Activated T-cell treated with anti-CD3 and anti-CD28 coated beads for 1 hour (primary cell): Measurements from ENCODE around the gene CACNA1C.

ENCODE experiments used
- DNase-seq: peaks from one replicate; pipeline ENCODE4 v3.0.0-alpha.2; 2020; ENCODE audit warnings: low read depth

Gene CACNA1C

DNA sequence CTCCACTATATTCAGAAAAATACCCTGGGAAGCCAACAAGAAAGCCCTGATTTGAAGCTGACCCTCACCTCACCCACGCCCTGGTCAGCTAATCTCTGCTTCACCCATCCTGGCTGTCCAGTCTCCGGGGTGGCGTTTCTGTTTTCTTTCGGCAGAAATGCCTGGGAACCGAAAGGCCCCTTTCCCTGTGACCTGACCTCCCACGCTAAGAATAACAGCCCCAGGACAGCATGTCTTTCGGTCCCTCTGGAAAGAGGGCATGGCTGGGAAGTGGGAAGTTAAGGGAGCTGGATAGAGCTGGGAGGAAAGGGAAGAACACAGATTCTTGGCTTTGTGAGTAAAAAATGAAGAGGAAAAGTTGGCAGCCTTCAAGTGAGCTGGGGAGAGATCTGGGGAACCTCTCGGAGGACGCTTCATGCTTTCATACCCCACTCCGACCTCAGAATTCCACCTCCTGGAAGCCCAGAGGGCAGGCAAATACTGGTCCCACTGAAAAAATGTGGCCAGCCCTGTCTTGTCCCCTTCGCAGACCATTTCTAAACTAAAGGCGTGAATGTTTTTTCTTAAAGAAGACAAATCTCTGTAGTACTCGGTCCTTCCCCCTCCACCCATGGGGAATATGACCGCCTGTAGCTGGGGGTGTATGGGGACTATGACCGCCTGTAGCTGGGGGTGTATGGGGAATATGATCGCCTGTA, 579.0 kb downstream of the CACNA1C start:
- no peak for DNase-seq

DNA sequence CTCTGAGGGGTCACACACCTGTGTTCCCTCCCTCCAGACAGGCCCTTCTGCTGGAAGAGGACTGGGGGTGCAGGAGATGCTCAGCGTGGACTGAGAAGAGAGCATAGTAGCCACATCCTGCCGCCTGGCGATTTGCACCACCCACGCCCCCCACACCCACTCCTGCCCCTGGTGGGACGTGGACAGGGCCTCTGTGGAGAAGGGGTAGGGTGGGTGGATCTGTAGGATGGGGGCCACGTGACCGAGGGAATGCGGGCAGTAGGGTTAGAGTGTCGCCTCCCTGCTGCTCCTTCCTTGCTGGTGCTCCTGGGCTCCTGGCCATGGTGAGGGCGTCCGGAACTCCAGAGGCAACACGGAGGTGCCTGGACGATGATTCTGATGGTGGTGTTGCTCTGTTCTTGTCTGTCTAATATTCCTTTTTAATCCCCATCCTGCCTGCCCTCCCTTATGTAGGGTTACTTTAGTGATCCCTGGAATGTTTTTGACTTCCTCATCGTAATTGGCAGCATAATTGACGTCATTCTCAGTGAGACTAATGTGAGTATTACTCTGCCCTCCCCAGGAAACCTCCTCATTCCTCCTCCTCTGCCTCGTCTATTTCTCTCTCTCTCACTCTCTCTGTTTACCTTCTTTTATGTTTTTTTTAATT, 580.5 kb downstream of the CACNA1C start:
- no peak for DNase-seq

DNA sequence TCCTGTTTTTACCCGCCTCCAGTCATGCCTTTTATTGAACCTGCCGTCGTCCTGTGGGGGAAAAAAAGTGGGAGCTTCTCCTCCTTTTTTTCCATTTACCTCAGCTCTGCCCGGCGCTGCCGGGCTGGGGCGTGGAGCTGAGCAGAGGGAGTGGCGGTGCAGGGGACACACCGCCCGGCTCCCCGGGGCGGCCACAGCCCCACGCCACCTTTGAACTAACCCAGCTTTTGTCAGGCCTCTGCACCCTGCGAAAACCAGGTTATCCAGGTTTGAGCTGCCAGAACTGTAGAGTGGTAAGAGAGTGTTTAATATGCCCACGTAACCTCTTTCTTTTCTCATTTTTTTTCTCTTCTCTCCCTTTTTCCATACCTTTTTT, 581.0 kb downstream of the CACNA1C start:
- no peak for DNase-seq

DNA sequence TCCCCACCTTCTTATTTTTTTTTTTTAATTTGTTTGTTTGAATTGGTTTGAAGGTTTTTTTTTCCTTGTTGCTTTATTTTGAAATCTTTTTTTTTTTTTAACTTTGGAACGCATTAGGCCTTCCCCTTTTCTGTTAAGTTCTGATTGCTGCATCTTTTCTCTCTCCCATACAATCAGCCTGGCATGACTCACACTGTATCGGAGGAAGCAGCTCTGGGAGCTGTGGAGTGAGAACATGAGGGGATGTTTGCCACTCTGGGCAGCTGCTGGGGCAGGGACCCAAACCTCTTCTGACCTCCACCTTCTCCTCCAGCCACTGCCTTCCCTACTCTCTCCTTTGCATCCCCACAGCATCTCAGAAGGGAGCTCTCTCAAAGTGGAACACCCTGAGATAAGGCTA, 581.7 kb downstream of the CACNA1C start:
- no peak for DNase-seq

DNA sequence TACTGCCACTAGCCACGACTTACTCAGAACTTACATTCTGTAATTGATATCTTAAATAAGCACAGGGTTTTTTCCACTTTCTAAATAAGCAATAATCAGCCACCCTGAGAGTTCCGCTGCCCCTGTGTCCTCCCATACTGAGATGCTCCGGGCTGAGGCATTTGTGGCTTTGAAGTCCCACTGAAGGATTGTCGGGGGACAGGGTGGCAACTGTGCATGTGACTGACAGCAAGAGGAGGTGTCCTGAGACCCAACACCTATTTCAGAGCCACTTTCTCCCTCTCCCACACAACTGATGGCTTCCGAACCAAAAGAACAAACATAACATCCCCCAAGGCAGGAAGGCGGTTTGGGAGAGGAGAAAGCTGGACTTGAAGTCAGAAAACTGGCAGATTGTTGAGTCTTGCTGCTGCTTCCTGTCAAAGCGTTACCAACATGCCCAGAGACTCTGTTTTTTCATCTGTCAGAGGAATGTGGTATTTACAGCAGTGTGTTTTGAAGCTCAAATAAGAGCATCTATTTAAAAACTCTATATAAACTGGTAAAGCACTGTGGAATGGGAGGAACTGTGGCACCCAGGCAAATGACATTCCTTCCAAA, 584.1 kb downstream of the CACNA1C start:
- no peak for DNase-seq

DNA sequence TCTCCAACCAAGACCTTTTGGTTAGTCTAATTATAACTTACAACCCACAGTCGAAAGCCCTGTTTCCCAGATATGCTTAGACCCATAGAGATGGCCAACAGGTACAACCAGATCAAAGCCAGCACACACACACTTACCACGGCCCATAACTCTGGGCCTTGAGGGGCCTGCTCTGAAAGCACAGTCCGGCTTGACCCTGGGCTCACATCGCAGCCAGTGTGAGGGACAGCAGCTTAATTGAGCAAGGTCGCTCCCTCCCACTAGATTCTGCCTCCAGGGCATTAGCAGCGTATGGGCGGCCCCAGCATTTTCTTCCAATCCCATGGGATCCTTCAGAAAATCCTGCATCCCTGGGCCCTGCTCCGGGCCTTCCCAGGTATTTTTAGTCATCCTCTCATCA, 584.6 kb downstream of the CACNA1C start:
- DNase-seq: no peak

DNA sequence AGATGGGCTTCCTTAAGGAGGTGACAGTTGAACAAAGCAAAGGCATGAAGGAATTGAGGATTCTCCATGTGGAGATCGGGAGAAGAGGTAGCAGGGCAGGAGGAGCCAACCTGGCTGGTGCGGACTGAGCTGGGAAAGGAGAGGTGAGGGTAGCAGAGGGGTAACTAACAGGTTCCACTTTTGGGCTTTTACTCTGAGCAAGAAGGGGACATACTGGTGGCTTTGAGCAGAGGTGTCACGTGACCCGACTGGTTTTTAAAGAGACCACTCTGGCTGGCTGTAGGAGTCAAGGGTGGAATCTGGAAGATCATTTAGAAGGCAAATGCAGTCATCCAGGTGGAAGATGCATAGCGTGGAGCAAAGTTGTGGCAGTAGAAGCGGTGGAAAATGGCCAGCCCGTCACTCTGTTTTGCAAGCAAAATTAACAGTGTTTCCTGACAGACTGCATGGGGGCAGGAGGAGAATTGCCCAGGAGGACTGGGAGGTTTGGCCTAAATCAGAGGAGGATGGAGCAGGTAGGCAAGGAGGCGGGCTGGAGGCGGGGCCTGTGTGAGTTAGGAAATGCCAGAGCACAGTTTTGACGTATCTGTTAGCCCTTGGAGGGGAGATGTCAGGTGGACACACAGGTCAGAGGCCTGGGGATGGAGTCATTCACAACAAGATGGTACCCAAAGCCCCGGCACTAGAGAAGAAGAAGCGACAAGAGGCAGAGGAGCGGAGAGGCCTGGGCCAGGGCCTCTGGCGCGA, 585.7 kb downstream of the CACNA1C start:
- no peak for DNase-seq

DNA sequence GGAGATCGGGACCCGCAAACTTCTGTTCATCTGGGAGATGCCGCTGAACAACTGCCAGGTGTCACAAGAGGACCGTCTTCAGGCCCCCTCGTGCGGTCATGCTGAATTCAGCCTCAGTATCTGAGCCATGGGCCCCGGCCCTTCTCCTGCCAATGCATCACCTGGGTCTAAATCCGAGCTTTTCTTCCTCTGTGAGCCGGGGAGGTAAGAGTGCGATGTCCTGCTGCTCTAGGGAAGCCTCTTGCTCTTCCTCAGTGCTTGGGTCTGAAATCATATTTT, 586.2 kb downstream of the CACNA1C start:
- no peak for DNase-seq

DNA sequence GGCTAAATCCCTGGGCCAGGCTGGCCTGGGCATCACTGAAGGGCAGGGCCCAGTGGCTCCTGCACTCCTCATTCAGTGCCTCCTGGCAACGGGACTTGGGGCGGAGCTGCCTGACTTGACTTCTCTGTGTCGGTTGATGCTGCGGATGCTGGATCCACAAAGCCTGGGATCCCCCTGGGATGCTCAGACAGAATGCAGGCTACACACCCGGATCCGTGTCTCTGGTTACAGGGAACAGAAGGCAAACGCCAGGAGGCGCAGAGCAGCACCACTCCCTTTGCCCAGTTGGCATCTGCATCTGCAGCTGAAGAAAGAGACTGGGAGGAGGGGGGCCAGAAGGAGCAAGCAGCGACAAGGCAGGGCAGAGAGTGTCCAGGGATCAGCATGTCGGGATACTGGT, 587.5 kb downstream of the CACNA1C start:
- DNase-seq: no peak

DNA sequence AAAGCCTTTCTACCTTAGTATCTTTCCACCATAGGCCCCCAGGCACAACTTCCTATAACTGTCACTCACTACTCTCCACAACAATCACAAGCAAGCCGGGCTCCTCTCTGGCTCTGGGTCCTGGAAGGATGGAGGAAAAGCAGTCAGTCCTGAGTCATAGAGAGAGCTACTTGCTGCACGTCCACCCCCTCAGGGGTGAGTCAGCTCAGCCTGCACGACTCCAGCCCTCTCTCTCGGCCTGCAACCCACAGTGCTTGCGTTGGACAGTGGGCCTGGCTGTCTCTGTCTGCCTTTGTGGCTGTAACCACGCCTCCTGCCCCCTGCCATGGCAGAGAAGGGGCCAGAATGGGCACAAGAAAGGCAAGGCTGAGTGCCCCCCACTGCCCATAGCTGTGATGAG, 587.9 kb downstream of the CACNA1C start:
- no peak for DNase-seq

DNA sequence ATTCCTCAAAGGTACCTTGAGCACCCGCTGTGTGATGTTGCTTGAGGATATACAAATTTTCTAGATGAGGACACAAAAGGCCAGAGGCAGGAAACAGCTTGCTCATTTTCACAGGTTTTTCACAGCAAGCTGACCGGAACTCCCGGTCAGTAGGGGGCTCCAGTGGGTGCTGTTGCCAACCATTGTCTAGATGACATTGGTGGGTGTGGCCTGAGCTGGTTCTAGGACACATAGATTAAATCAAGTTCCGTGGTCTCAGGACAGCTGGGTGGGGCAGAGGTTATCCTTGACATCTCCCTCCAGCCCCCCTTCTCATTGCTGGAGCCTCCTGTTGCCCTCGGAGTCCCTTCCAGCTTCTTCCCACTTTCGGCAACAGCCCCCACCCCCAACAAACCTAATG, 588.4 kb downstream of the CACNA1C start:
- DNase-seq: no peak

DNA sequence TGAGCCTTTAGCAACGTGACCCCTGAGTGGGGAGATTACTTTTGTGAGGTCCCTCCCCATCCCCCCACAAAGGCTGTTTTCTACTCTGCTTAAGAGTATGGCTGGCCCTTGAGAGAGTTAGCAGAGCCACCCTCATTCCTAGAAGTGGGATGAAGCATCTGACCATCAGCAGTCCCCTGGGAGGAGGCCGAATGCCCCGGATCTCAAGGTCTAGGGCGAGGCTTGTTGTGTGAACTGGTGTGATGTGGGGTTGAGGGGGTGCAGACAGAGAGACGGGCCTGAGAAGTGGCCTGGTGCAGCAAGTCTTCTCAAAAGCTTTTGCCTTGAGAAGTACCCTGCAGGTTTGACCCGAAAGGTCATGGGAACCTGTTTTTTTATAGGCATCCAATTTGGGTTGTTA, 589.0 kb downstream of the CACNA1C start:
- DNase-seq: no peak

DNA sequence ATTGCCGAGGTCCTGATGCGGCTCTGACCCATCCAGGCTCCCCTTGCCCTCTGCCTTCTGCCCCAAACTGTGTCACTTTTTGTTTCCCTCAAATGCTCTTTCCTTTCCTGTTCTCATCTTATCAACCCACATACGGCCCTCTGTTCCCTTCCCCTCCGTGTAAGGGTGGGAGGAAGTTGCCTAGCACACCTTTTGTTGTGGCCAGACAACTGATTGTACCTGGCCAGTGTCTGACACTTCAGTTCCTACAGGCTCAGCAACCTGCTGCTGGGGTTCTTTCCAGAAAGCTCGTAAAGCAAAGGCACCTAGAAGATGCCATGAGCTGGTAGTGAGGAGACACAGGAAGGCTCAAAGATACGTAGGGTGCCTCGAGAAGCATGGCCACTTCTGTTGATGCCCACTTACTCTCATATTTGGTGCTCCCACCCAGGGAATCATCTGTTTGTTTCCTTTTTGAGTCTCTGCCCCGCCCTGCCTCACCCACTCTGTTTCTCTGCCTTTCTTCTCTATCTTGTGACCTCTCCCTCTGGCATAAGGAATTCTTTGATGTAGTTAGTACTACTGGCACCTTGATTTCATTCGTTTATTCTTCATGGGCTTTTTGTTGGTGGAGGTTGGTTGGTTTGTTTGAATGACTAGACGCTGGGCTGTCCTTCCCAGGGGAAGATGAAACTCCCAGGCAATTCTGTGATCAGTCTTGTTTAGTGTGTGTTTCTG, 589.5 kb downstream of the CACNA1C start:
- no peak for DNase-seq

DNA sequence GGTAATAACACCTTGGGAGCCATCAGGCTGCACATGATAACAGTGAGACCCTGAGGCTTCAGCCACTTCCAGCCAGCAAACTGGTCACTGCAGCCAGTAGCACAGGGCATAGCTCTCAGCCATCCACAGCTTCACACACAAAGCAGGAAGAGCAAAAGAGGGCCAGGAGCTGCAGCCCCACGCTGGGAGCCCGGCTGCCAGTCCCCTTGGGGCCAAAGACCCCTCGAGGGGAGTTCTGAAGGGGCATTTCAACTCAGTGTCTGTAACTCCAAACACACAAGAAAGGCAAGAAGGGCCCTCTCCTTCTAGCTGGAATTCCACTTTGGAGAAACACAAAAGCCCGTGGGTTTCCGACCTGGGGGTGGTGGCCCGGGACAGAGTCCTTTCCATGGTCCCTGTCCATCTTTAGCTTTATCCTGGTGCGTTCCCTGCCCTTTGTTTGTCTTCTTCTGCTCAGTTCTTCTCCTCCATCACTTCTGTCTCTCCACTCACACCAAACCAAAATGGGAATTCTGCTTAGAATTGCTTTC, 590.2 kb downstream of the CACNA1C start:
- DNase-seq: no peak

DNA sequence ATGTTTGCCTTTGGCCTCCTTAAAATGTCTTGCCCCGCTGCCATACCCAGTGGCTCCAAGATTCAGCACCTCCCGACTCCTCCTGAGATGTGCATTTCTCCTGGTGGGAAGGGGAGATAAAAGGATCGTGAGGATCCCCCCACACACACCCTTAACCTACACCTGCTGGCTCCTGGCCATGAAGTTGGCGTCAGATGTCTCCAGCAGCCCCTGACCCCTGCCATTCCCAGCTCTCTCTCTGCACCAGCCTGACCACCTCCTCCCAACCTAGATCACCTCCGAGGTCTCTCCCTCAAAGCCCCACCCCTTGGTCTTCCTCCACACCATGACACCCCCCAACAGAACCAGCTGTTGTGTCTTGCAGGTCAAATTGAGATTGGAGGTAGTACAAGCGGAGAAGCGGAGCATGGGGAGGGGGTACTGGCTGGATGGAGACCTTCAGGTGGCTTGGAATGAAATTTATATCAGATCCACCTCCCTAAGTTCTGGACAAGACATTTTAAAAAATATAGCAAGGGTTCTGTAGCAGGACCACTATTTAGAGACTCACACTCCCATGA, 590.9 kb downstream of the CACNA1C start:
- no peak for DNase-seq

DNA sequence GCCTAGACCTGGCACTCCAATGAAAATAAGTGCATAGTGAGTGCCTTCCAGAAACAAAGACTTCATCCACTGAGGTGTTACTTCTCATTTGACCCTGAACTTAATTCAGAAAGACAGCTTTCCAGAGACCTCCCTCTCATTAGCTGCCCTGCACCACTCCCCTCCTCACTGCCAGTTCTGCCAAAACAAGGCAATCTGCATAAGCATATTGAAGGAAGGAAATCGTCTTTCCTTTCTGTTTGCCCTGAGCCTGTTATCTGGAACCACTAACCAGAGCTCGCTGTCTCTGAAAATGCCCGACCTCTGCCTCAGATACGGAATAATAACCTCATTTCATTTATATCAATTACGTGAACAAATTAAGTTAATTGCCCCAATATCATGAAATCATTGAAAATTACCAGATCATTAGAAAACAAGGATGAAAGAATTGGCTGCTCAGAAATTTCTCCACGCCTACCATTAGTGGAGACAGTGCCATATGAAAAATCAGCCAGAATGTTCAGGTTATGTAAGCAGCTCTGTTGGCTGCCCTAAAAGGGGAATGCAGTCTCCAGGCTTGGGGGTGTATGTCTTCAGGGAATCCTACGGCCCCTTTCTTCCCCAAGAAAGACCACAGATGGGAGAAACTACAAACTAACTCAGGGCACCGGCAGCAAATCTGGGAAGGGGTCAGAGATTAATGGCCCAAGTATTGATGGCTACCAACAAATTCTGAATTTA, 592.1 kb downstream of the CACNA1C start:
- no peak for DNase-seq

DNA sequence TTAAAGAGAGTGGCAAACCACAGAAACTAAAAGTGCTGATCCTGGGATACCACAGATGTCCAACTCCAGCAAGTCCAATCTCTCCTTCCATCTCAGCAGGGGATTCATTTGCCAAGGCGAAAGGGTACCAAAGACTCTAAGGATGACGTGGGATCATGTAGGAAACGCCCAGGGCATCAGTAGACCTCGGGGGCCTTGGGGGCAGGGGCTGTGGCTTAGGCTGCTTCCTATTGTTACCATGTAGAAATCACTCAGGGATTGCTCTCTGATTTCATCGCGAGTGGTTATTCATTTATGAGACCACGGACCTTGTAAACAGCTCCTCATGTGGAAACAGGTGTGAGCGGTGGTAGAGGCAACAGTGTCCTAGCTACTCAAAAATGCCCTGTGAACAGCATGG, 592.7 kb downstream of the CACNA1C start:
- no peak for DNase-seq

DNA sequence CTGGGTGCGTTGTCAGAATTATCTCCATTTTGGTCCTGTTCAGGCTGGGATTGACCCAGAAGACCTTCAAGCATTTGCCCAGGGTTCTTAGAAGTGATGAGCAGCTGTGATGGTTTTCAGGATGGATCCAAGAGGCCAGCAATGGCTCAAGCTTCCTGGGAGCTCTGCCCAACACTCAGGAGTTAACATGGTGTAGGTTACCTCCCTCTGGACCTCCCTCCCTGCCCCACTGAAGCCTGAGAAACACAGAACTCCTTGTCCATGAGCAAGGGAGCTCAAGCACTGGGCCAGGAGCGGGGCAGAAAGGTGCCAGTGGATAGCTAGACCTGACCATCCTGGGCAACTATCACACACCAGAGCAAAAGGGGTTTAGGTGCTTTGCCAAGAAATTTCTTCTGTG, 593.6 kb downstream of the CACNA1C start:
- no peak for DNase-seq

DNA sequence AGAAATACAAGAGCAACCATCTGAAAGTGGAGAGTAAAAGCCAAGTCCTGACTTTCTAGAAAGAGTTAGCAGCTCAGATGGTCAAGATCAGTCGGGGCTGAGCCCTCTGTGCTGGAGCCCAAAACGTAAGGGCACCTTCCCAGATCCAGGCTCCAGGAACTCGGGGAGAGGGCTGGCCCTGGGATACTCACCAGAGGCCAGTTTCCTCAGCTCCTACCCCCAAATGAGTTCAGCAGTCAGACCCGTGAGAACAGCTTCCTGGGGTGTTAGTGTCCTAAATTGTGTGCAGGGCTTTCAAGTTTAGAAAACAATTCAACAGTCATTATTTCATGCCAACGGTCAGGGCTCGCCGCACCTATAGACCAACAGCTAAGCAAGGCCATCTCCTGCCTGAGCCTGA, 594.4 kb downstream of the CACNA1C start:
- DNase-seq: no peak

DNA sequence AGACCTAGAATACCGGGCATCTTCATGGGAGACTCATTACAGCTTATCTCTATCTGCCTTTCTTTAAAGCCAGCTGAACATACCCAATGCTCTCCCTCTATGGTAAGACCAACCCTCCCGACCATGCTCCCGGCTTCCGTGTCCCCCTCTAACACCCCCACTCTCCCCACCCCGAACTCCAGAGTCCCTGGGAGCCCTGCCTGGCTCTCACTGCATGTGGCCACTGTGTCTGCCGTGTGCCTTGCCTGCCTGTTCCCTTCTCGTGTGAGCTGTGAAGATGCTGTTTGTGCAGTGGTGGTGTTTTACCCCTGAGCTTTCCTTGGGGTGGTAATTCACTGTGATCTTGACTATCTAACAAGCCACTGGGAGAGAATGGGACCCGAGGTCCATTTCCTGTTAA, 595.6 kb downstream of the CACNA1C start:
- DNase-seq: no peak
